ENCODE results near the gene SOX8. TPM values are rescaled to one million over a fixed set of nuclear protein-coding genes. Genes with fewer than 3 reads are reported as not detected.
A peak's percentile ranks its signal among the peaks of the same experiment; 100 is the strongest.

Gene SOX8
- polyA plus RNA-seq, 10 donors = 29.4 to 38.0 (median 31.9) TPM

DNA sequence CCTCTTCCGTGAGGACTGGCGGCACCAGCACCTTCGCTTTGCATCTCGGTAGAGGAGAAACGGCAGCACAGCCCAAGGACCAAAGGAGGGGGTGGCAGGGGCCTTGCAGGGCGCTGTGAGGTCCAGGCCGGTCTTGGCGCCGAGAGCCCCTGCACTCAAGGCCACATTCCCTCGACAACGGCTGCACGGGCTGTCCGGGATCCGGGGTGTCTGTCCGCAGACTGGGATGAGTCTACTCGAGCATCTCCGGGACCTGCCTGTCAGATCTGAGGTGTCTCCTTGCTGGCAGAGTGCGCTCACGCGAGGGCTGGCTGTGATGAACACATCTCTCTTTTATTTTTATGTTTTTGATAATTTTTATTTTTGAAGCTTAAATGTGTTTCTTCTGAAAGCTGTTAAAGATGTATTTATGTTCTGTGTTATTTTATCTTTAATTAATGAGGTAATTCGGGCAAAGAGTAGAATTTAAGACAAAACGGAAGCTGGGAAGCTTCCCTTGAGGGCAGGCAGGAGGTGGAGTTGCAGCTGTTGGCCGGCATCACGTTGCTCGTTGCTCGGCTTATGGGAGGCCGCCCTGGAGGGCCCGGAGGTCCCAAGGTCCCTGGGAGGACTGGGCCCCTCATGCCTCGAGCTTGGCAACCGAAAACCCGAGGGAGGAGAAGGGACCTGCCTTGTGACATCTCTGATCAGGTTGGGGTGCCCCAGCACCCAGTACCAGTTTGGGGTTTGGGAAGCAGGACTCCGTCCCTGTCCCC lies 4.3 kb downstream of the SOX8 start:
- no peak for DNase-seq

DNA sequence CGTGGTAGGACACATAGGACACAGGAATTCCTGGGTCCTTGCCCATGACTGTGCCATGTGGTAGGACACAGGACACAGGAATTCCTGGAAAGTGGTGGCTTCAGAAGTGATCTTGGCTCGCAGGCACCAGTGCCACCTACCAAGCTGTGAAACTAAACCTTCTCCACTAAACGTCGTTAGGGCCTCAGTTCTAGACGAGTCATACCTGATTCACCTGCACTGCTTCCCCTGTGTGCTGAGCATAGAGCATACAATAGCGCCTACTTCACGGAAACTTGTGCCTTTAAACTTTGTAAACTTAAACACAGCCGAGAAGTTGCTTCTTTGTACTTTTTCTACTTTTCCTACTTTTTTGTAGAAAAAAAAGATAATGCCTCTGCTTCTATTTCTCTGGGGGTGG lies 4.8 kb downstream of the SOX8 start:
- no peak for DNase-seq

DNA sequence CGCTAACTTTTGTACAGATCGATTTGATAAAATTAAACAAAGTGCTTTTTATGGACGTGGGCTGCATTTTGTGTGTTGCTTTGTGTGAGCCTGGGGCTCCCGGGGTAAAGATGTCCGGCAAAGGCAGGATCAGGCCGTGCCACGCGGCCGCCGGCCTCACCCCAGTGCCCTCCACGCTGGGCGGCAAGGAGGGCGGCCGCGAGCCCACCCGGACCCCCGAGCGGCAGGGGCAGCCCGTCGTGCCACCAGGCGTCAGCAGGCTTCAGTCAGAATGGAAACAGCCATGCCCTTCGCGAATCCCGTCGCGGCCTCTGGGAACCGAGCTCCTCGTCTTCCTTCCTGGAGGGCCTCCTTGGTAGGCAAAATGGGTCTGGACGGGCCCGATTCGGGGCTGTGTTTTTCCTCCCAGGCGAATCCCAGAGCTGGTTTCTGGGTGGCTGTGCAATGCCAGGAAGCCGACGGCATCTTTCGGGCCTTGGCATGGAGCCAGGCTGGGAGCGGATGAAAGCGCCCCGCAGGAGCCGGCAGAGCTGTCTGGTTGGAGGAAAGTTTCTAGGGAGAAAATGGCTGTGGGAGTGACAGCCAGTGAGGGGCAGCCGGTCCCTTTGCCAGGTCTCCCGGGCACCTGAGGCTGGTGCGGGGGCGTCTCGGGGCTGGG lies 5.5 kb downstream of the SOX8 start:
- no peak for DNase-seq

DNA sequence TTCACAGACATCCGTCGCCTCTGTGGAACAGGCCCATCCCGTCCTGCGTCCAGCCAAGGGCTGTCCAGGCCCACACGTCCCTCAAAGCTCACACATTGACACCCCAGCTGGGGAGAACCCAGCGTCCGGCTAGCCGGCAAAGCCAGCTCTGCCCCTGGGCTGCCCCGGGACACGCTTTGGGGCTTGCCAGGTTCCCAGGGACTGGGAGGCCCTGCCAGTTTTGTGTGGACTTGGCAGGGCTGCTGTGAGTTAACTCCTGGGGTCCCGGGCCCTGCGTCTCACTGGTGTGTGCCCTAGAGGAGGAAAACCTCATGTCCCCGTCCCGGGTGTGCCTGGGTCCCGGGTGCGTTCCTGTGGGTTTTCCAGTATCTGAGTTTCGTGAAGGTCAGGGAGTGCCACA lies 6.3 kb downstream of the SOX8 start:
- peak in 1 of 3 donors; percentile 45 for DNase-seq

DNA sequence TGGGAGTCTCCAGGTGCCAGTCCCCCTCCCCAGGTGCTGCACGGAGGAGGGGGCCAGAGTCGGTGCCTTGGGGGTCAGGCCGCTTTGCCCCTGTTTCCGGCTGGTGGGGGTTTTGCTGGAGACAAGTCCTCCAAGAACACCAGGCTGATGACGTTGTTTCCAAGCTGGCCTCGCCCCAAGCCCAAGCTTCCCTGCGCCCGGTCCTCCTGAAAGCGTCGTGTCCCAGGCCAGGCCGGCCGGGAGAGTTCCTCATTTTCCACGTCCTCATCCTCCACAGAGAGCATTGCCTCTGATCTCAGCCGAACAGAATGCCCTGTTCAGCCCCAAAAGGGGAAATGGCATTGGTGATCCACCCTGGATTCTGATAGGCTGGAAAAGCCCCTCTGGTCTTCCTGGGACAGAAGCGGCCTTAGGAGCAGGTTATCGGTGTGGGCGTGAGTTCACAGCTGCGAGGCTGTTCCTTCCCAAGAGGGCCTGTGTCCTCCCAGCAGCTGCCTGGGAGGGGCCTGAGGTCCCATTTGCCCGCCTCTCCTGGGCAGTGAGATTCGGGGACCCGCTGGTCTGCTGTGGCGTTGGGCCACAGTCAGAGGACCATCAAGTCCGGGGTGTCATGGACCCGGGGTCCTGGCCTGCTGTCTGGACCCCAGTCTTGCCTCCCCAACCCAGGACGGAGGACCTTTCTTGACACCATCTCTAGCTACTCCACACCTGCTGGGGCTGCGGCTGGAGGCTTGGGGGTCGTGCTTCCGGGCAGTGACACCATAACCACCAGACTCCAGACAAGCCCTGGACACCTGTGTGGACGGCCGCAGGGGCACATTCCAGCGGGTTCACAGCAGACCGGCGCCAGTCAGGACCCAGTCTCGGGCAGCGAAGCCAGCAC lies 7.1 kb downstream of the SOX8 start:
- DNase-seq = peak in 1 of 3 donors; percentile 56

DNA sequence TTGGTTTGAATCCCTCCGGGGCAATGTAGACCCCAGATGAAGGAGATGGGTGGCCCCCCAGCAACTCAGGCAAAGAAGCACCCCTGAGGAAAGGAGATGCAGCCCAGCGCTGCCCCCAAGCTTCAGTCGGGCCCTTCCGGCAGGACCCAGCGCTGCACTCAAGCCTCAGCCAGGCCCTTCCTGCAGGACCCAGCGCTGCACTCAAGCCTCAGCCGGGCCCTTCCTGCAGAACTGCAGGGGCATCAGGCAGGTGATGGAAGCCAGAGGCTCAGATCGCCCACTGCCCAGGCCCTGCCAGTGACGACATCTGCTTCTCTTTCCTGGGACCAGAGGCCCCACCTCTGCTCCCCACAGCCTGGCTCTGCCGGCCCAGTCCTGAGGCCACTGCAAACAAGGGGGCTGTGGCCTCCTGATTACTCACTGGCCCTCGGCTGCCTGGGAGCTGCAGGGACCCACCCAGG lies 7.8 kb downstream of the SOX8 start:
- DNase-seq = no peak

DNA sequence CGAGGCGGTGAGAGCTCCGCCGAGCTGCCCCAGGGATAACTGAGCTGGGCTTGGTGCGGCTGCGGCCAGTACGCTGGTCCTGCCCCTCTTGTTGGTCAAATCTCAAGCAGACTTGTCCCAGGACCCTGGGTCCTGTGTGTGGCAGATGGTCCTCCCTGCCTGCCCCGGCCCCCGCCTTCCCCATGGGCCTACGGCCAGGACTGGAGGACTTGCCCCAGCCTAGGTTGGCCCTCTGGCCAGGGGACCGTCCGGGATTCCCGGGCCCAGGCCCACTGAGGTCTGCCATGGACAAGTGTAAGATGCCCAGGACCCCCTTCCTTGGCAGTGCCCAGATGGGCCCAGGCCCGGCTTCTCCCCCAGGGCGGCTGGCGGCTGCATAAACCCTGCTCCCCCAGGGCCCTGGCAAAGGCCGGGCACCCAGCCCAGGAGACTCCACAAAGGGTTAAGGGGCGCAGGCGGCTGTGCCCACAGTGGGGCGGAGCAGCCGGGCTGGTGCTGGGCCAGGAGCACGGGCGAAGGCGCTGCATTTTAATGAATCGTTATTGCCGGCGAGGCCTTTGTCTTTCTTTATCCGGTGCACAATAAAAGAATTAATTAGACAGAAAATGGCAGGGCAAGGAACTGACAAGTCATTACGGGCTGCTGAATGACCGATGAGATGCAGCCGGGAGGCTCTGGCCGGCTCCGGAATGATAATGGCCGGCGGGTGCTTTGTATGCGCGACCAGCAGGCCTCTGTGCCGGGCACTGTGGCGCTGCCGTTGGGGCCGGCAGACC lies 9.1 kb downstream of the SOX8 start:
- DNase-seq = no peak

DNA sequence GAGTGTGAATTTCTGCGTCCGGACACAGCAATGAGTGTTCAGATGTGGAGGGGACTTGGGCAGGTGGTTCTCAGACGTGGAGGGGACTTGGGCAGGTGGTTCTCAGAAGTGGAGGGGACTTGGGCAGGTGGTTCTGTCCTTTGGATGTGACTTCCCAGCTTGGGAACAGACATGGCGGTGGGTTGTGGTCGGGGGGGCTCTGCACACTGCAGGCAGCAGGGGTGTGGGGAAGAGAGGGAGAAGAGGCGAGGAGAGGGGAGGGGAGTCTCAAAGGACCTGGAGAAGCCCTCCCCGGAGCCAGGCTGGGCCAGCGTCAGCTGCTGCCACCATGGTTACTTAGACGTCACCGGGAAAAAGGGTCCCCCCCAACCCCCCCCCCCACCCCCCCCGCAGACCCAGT lies 9.8 kb downstream of the SOX8 start:
- no peak for DNase-seq

DNA sequence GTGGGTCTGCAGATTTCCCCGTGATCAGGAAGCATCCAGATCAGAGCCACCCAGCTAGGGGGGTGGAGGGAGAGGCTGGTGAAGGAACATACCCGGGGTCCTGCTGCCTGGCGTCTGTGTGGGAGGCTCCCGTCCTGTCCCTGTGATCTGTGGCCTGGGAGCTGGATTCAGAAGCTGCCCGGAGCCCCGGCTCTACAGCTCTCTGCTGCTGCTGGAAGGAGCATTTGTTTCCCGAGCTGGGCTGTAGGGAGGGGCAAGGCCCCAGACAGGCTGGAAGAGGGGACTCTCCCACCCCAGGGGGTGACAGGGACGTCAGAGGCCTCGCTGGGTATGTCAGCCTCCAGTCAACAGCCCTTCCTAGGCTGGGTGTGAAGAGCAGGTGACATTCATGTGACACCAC lies 10.2 kb downstream of the SOX8 start:
- DNase-seq = no peak

DNA sequence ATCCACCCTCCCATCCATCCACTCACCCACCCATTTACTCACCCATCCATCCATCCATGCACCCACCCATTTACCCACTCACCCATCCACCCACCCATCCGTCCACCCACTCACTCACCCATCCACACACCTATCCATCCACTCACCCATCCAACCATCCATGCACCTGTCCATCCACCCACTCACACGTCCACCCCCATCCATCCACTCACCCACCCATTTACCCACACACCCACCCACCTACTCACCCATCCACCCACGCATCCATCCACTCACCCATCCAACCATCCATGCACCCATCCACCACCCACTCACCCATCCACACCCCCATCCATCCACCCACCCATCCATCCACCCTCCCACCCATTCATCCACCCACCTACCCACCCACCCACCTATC lies 12.2 kb downstream of the SOX8 start:
- DNase-seq = no peak

DNA sequence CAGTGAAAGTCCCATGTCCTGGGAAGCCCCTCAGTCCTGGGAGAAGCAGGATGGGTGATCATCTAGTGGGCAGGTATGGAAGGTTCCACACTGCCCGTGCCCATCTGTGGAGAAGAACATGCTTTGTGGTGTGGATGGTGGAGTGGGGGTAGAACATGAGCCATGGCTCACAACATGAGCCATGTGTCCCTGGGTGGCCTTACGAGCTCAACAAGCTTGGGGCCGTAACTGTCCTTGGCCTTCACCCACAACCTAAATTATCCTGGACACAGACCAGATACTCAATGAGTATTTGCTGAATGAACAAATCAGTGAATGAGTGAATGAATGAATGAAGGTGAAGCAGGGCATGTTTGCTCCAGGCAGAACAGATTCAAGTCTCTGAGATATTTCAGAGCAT lies 13.5 kb downstream of the SOX8 start:
- DNase-seq = peak in 1 of 3 donors; percentile 52

DNA sequence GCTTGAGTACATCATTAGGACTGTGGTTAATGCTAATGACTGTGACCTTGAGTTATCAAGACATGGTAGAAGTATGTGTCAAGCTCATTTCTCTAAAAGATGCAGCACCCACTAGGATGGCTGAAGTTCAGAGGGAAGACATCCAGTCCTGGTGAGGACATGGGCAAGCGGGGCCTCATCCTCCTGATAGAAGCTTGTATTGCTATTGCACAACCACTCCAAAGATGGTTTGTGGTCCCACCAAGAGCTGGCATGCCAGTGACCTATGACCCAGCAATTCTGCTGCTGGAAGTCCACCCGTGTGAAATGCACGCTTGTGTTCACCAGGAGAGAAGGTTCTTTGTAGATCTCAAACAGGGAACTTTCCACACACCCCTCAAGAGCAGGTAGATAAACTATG lies 14.2 kb downstream of the SOX8 start:
- no peak for DNase-seq

DNA sequence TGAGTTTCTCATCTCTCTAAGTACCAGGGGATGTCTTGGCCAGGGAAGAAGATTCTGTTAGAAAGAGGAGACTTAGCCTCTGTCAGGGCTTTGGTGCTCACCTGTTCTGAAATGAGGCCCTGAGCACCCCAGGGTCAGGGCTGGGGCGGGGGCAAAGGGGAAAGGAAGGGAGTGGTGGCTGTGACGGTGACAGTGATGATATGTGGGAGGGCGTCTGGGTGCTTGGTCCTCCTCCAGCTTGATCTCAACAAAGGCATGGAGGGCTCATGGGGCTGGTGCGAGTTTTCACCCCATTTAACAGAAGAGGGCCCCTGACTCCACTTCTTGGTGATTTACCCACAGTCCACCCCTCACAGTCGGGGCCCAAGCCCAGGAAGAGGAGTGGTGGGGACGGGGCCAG lies 15.1 kb downstream of the SOX8 start:
- no peak for DNase-seq

DNA sequence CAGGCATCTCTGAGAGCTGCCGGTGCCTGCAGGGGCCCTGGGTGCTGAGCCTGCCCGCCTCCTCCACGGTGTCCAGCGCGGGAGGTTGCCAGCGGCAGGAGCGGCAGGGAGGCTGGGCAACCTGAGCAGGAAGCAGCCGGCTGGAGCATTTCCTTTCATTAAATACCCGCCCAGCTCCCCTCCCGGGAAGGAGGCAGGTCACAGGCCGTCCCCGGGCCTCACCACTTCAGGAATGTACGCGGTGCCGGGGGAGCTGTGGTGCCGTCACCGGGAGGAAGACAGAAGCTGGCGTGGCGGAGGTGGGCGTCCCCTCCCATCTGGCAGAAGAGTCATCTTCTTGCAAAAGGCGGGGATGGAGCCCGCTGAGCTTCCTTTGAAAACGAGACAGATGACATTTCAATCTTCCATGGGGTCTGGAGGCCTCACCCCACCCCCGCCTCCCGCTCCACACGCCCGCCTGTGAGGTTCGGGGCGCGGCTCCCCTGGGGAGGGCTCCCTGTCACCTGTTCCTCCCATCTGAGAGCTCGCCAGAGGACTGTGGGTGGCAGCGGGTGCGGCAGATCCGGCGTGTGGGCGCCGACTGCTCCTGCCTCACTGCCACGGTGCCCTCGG lies 16.0 kb downstream of the SOX8 start:
- DNase-seq = peak in 1 of 3 donors; percentile 68

DNA sequence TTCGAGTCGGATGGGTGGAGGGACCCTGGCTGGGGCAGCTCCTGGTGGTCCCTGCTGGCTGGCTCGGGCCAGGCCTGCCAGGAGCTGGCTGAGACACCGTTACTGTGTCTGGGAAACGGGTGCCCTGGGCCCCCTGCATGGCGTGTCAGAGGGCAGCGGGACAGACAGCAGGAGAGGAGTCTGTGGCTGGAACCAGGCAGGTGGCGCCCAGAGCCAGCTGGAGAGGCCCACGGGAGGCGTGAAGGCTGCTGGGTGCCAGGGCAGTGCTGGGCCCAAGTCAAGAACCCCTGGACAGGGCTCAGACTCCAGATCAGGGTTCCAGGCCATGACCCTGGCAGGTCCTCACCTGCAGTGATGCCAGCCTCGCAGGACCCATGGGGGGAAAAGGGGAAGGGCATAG lies 16.6 kb downstream of the SOX8 start:
- DNase-seq = no peak

DNA sequence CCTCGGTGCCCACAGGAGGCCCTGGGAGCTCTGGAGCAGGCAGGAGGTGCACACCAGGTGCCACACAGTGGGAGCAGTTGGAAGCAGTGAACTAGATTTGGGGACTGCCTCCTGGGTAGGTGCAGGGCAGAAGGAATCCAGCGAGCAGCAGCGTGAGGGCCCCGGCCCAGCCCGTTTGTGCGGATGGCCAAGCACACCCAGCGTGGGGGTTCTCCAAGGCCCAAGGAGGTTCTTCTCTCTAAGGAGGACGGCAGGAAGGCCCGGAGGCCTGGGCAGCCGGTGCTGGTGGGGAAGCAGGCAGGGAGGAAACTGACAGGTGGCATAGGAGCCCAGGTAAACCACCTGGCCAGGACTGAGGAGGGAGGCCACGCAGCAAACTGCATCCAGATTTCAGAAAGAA lies 17.0 kb downstream of the SOX8 start:
- no peak for DNase-seq

DNA sequence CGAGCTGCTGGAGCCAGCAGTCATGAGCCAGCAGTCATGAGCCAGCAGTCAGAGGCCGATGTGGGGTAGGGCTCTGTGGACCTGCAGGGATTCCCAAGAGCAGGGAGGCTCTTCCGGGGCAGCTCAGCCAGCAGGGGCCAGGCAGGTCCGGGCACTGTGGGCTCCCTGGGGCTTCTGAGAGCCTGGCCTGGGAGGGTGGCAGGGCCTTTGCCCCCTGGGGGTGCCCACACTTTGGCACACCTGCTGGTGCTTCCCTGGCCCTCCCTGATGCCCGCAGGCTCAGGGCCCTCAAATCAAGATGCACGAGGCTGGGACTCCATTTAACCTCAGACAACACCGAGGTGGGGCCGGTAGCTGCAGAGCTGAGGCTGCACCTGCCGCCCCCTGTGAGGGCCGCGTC lies 18.1 kb downstream of the SOX8 start:
- no peak for DNase-seq

DNA sequence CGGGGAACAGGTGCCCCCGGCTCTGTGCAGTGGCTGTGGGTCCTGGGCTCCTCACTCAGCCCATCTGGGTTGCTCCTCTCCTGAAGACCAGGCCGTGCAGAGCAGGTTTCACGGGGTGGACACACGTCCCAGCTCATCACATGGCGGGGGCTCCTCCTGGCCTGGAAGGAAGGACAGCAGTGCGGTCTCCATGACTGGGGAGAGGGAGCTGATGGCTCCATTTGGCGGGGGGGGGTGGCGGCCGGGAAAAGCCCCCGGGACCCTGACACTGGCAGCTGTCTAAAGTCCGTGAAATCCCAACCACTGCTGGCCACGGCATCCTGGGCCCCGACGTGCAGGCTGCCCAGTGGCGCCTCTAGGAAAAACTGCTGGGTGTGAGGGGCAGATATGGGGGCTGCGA lies 19.0 kb downstream of the SOX8 start:
- DNase-seq = no peak

DNA sequence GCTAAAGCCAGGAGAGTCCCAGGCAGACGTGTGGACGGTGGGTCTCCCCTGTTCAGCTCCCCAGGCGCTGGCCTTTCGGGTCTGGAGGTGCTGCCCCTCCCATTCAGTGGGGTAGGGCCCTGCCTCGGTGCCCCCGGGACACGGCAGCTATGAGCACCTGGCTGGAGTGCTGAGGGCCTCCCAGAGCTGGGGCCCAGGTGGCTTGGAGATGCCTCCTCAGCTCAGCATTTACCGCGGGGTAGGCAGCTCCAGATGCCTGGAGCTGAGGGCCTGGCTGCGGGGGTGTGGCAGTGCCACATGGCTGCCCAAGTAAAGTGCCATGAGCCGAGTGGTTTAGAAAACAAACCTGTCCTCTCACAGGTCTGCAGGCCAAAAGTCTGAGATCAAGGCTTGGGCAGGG lies 19.5 kb downstream of the SOX8 start:
- DNase-seq = no peak

DNA sequence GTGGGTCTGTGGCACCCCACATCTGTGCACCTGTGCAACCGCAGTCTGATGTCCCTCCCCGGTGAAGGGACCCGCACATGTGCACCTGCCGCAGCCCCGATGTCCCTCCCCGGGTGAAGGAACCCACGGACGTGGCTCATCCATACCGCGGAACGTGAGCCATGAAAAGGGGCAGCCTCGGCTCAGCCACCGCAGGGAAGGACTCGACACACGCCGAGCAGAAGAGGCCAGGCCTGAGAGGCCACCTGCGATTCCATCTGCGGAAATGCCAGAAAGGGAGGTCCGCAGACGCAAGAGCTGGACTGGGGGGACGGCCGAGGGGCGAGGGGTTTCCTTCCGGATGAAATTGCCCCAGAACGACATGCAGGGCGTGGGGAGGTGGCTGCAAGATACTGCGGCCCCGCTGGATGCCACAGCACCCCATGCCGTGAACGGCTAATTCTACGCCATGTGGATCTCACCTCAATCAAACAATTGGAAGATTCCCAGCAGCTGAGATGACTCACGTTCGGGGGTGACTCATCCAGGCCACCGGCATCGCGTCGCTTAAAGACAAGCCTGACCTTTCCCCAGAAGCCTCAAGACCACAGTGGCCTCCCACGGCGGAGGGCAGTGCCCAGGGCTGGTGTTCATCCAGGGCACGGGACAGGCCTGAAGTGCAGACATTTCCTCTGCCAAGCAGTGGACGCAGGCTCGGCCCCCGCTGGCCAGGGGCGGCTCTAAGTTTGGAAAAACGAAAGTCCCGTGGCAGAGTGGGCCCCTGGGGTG lies 21.0 kb downstream of the SOX8 start:
- no peak for DNase-seq
